Cardiac fibroblast (primary cell): ENCODE measurements around the gene CASZ1.

Source experiments
- DNase-seq, 2 donors: peaks; one replicate each; pipeline versions ENCODE4 v3.0.0 to v3.0.0-alpha.2; 2010; ENCODE audit warnings: low read depth in 2 of 2
- H3K4me3 ChIP-seq, 2 donors: replicated peaks in 1 of 2; 1 replicate in 1 of 2; 2 replicates in 1 of 2; pipeline ENCODE4 v1.5.1; 2011; ENCODE audit warnings: low read depth in 2 of 2, low read length in 2 of 2, mild to moderate bottlenecking in 2 of 2, moderate library complexity in 1 of 2
- CTCF ChIP-seq: IDR thresholded peaks from one replicate; pipeline ENCODE4 v1.5.1; 2011; ENCODE audit warnings: low read depth, mild to moderate bottlenecking, low read length, inconsistent platforms

The CASZ1 gene

GRCh38 chr1:10631121-10631810 lies 165.2 kb downstream of the CASZ1 start:
- no peak for DNase-seq
- H3K4me3 ChIP-seq: no peak overlapping the region
- no peak for TF ChIP-seq CTCF

DNA sequence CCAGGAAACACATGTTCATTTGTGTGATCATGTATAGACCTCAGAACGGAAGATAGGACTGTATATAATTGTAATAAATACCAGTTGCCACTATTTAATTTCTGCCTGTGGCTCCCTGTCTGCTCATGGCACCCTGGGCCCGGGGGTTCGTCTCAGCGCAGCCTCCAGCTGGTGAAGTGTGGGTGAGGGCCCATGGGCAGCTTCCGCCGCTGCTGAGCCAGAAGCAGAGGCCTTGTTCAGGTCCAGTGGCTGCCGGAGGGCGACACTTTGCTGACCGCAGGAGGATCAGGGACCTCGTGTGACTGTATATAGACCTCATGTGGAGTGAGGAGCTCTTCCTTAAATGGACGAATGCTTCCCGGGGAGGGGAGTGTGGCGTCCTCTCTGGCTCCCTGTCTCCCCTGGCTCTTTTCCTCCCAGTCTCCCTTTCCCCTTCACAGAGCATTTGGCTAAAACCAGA lies 165.8 kb downstream of the CASZ1 start:
- H3K4me3 ChIP-seq: no peak overlapping the region
- no peak for TF ChIP-seq CTCF
- no peak for DNase-seq

DNA sequence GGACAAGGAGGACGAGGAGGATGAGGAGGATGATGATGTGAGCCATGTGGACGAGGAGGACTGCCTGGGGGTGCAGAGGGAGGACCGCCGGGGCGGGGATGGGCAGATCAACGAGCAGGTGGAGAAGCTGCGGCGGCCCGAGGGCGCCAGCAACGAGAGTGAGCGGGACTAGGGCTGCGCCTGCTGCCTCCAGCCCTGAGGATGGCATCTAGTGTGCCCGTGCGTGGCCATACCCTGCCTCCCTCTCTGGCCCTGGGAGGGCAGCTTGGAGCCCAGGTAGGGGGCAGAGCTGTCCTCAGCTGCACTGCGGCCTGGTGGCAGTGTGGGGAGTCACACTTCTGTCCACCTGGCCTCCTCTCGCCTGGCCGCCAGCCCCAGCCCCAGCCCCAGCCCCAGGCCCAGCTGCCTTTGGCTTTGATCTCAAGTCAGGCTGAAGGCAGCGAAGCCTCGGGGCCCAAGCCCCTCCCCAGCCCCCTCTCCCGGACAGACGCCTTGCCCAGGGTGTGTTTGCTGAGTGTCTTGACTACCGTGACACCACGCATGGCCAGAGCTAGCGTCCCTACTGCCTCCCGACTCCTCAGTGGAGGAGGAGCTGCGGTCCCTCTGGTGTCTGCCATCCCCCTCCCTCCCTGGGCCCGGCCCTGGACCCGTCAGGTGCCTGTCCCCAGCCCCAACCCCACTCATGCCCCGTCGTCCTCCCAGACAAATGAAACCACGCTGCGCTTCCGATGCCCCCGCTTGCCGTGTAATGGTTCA lies 166.5 kb downstream of the CASZ1 start:
- H3K4me3 ChIP-seq: no peak overlapping the region
- TF ChIP-seq CTCF: no peak
- DNase-seq: no peak

- no peak for TF ChIP-seq CTCF
- H3K4me3 ChIP-seq: no peak overlapping the region
- DNase-seq: no peak
Observed at GRCh38 chr1:10629091-10629815, 167.2 kb downstream of the CASZ1 start.

DNA sequence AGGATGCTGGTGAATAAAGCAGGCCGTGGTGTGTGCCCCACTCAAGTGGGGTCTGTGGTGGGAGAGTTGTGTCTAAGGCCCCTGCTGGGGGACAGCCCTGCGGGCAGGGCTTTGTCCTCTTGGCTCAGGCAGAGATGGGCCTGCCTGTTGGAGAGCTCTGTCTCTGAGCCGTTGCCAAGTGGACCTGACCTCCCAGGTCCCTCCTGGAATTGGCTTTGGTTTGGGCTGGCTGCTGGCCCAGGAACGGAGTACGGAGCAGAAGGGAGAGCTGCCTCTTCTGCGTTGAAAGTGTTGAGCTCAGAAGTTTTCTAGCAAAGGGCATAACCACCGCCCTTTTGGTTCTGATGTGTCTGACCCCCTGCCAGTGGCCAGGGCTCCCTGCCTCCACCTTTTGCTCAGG lies 167.8 kb downstream of the CASZ1 start:
- peak; percentile 15 to 59 for DNase-seq
- no peak for TF ChIP-seq CTCF
- no peak overlapping the region for H3K4me3 ChIP-seq

DNA sequence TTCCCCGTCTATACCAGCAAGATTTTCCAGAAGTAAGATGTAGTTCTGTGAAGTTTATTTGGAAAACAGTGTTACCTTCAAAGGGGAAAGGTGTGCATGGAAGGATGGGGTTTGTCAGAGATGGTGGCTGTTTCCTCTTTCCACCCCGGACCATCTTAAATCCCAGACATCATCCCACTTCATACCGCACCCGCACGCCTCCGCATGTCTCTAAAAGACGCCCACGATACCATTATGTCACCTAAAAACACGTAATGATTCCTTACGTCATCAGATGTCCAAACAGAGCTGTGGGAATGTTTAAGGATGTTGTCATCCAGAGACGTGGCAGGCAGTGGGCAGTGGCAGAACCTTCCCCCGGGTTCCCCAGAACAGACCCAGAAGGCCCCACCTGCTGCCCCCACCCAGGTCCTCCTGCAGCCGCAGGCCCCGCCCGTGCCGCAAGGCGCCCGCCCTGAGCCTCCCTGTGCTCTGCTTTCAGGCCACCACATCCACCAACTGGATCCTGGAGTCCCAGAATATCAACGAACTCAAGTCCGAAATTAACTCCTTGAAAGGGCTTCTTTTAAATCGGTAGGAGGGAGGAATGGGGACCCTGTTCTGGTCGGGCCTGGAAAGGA lies 169.5 kb downstream of the CASZ1 start:
- no peak overlapping the region for H3K4me3 ChIP-seq
- DNase-seq: no peak
- TF ChIP-seq CTCF: no peak
